SU-DHL-6 (cell line): Measurements from ENCODE around the gene ZNF346.
A peak's percentile ranks its signal among the peaks of the same experiment; 100 is the strongest.

Source experiments
- H2AFZ ChIP-seq: fragments of 200-600 bp; sonication (generic); 2 replicates; pipeline ENCODE4 v1.6.1; 2014; ENCODE audit warnings: low read depth, mild to moderate bottlenecking, moderate library complexity, mixed read lengths, antibody characterized with exemption, low read length; ENCODE audit not compliant: severe bottlenecking
- H3F3A ChIP-seq: fragments of 200-600 bp; shearing (Covaris generic); 2 replicates; pipeline ENCODE4 v1.6.0; 2016; ENCODE audit warnings: antibody characterized with exemption, mild to moderate bottlenecking; ENCODE audit not compliant: insufficient read depth
- H3K27ac ChIP-seq: fragments of 200-600 bp; sonication (generic); 2 replicates; pipeline ENCODE4 v1.5.1; 2016; ENCODE audit warnings: low read depth, mild to moderate bottlenecking, low read length, moderate library complexity, mixed read lengths
- H3K27me3 ChIP-seq: fragments of 200-600 bp; sonication (generic), shearing (Covaris generic); 2 replicates; pipeline ENCODE4 v1.6.0; 2014; ENCODE audit warnings: mild to moderate bottlenecking, low read length
- H3K36me3 ChIP-seq: fragments of 200-600 bp; sonication (generic); 2 replicates; pipeline ENCODE4 v1.6.1; 2014; ENCODE audit warnings: mild to moderate bottlenecking, low read length, mixed read lengths
- H3K4me2 ChIP-seq: fragments of 300-600, 200-600 bp; shearing (Covaris generic), sonication (generic); 2 replicates; pipeline ENCODE4 v1.6.0; 2014; ENCODE audit warnings: low read length, low read depth, mild to moderate bottlenecking; ENCODE audit not compliant: poor library complexity, severe bottlenecking
- H3K4me3 ChIP-seq: fragments of 200-600 bp; sonication (generic); 2 replicates; pipeline ENCODE4 v1.5.1; 2014; ENCODE audit warnings: antibody characterized with exemption, low read length, mild to moderate bottlenecking, mixed read lengths; ENCODE audit not compliant: insufficient read depth, poor library complexity, severe bottlenecking
- H3K79me2 ChIP-seq: fragments of 200-600 bp; sonication (generic); 2 replicates; pipeline ENCODE4 v1.6.1; 2014; ENCODE audit warnings: mild to moderate bottlenecking, low read length, moderate library complexity; ENCODE audit not compliant: insufficient read depth
- H3K9ac ChIP-seq: fragments of 200-600 bp; sonication (generic); 2 replicates; pipeline ENCODE4 v1.7.0; 2014; ENCODE audit warnings: mild to moderate bottlenecking, low read length
- H3K9me2 ChIP-seq: fragments of 200-600 bp; sonication (generic); replicated peaks from 2 replicates; pipeline ENCODE4 v1.6.1; 2014; ENCODE audit warnings: low read length; ENCODE audit not compliant: insufficient read depth
- H3K9me3 ChIP-seq: fragments of 200-600 bp; sonication (generic); 2 replicates; pipeline ENCODE4 v1.6.1; 2014; ENCODE audit warnings: low read length, mixed read lengths; ENCODE audit not compliant: insufficient read depth
- H4K20me1 ChIP-seq: fragments of 200-600 bp; sonication (generic); 2 replicates; pipeline ENCODE4 v1.6.1; 2014; ENCODE audit warnings: low read depth, mild to moderate bottlenecking, antibody characterized with exemption, low read length, moderate library complexity, mixed read lengths
- EZH2phosphoT487 ChIP-seq: fragments of 200-600 bp; sonication (generic), shearing (Covaris generic); conservative IDR thresholded peaks from 2 replicates; pipeline ENCODE4 v1.6.1; 2018; ENCODE audit warnings: mild to moderate bottlenecking, antibody characterized with exemption, low read length, moderate library complexity, mixed read lengths
- TF ChIP-seq, protein P1 (sequence below): fragments of 200-600 bp; sonication (generic); IDR thresholded peaks from one replicate; pipeline ENCODE4 v1.5.1; 2017; ENCODE audit warnings: antibody characterized with exemption, mild to moderate bottlenecking, low read length, moderate library complexity; ENCODE audit not compliant: insufficient read depth, poor library complexity, severe bottlenecking

Gene ZNF346

DNA sequence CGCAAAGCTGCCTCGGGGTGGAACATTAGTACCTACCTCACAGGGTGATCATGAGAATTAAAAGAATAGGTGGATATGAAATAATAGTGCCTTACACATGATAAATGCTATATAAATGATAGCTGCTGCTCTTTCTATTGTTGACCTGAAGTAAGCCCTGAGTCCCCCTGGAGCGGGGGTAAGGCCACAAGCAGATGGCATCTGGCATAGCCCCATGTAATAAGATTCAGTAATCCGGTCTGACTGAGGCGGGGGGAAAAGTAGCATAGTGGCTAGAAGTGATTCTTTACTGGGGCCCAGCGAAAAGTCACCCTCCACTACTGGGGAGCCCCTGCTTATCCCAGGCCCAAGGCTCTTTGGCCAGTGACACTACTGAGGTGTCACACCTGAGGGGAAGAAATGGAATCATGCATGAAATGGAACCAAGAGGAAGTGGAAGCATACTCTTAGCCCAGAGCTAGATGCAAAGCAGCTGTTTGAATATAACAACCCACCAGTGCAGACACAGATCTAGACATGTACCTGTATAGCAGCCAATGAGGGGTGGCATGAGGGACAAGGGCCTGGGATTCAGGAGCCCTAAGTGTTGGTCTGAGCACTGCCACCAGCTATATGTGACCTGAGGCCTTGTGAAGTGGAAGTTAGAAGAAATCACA lies 48.2 kb downstream of the ZNF346 start:
- Histone ChIP-seq H2AFZ (no peak overlapping the region), H3K9me2 (no peaks in the 10 kb centered on the region), H3K9ac (no peak overlapping the region), H3K9me3 (no peaks in the 10 kb centered on the region), H3K27me3 (no peaks in the 10 kb centered on the region), H3K27ac (peak overlapping the region; percentile 61), H4K20me1 (no peaks in the 10 kb centered on the region), H3K4me2 (peak overlapping the region; percentile 11), H3K79me2 (no peaks in the 10 kb centered on the region), H3F3A (peaks cover 23% of the 10 kb centered on the region), H3K4me3 (no peak overlapping the region), H3K36me3 (no peaks in the 10 kb centered on the region)
- TF ChIP-seq, protein P1, sequence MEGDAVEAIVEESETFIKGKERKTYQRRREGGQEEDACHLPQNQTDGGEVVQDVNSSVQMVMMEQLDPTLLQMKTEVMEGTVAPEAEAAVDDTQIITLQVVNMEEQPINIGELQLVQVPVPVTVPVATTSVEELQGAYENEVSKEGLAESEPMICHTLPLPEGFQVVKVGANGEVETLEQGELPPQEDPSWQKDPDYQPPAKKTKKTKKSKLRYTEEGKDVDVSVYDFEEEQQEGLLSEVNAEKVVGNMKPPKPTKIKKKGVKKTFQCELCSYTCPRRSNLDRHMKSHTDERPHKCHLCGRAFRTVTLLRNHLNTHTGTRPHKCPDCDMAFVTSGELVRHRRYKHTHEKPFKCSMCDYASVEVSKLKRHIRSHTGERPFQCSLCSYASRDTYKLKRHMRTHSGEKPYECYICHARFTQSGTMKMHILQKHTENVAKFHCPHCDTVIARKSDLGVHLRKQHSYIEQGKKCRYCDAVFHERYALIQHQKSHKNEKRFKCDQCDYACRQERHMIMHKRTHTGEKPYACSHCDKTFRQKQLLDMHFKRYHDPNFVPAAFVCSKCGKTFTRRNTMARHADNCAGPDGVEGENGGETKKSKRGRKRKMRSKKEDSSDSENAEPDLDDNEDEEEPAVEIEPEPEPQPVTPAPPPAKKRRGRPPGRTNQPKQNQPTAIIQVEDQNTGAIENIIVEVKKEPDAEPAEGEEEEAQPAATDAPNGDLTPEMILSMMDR = no peak
- TF ChIP-seq EZH2phosphoT487 = no peak

DNA sequence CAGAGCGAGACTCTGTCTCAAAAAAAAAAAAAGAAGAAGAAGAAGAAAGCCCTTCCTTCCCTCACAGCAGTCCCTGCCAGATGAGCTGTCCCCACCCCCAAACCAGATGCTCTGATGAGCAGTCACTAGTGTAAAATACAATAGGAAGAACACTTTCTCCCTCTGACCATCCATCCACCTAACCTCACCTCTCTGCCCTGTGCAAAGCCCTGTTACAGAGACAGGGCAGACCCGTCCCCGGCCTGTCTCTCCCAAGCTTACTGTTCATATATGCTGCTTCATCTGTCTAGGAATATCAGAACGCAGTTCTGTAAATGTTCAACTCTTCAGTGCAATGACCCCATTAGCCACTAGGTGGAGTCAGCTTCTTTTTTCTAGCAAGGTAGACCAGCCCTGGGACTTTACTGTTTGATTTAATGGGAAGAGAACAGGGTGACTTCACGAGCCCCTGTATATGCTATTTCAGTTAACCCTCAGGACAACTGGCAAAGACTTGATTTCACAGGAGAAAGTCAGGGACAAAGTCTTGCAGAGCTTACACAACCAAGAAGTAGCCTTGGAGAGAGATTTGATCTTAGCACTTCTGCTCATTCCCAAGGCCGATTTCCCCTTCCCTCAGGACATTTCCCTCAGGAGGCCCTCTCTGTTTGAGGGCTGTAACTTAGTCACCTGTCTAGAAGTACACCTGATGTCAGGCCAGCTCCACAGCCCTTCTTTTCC lies 49.3 kb downstream of the ZNF346 start:
- no peak overlapping the region for H3K4me3 ChIP-seq
- no peak overlapping the region for H2AFZ ChIP-seq
- H3K36me3 ChIP-seq = no peaks in the 10 kb centered on the region
- no peaks in the 10 kb centered on the region for H4K20me1 ChIP-seq
- peak overlapping the region; percentile 22 for H3K4me2 ChIP-seq
- H3K79me2 ChIP-seq = no peaks in the 10 kb centered on the region
- TF ChIP-seq, protein P1 = peak; percentile 89
- TF ChIP-seq EZH2phosphoT487 = no peak
- no peaks in the 10 kb centered on the region for H3K27me3 ChIP-seq
- H3F3A ChIP-seq = peaks cover 23% of the 10 kb centered on the region
- no peaks in the 10 kb centered on the region for H3K9me3 ChIP-seq
- H3K9me2 ChIP-seq = no peaks in the 10 kb centered on the region
- H3K9ac ChIP-seq = no peak overlapping the region
- peak overlapping the region; percentile 28 for H3K27ac ChIP-seq

DNA sequence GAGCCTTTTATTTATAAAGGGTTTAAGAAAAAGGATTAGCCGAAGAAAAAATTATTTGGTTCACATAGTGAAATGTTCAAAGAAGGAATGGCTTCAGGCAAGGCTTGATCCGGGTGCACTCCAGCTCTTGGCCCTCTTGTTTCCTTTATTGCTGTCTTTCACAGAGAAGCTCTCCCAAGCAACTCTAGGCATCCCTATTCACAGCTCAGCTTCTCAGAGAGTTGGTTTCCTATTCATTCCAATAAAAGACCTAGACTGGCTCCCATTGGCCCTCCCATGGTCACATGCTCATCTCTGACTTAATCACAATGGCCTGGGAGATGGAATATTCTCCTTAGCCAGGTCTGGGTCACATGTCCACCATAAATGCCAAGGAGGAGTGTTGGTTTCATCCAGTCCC lies 54.8 kb downstream of the ZNF346 start:
- Histone ChIP-seq H3K9me3 (no peaks in the 10 kb centered on the region), H3K36me3 (no peaks in the 10 kb centered on the region), H3K27me3 (no peaks in the 10 kb centered on the region), H3K79me2 (no peaks in the 10 kb centered on the region), H3K27ac (no peak overlapping the region), H4K20me1 (no peaks in the 10 kb centered on the region), H3K9me2 (no peaks in the 10 kb centered on the region), H2AFZ (no peak overlapping the region), H3F3A (no peaks in the 10 kb centered on the region), H3K9ac (no peak overlapping the region), H3K4me2 (no peak overlapping the region), H3K4me3 (no peak overlapping the region)
- TF ChIP-seq EZH2phosphoT487 = no peak
- TF ChIP-seq, protein P1 = no peak
